VCaP (cell line): ENCODE measurements around the gene SULT6B1.
A peak's percentile ranks its signal among the peaks of the same experiment; 100 is the strongest.
"Not testable (repeated sequence)": the region's sequence is repeated elsewhere in the genome, so short reads cannot be mapped to it uniquely, and the experiment has no call there.

Experiments
- H3K27ac ChIP-seq: fragments of 450-650 bp; 2 replicates; pipeline ENCODE4 v1.5.1; 2017
- CTCF ChIP-seq: fragments of 450-650 bp; conservative IDR thresholded peaks from 2 replicates; pipeline ENCODE4 v1.5.1; 2017; ENCODE audit warnings: mild to moderate bottlenecking, moderate library complexity

SULT6B1 gene

GRCh38 chr2:37188570-37188969 is at the start of gene SULT6B1:
TSS of gene SULT6B1 (minus strand) at chr2:37188670. CDS start at chr2:37188640, 30 bp downstream.
- no peak within 1 kb of the TSS for H3K27ac ChIP-seq
- no peak for TF ChIP-seq CTCF

- peak overlapping the region; percentile 91 for H3K27ac ChIP-seq
- no peak for TF ChIP-seq CTCF
These were observed 43.9 kb upstream of the SULT6B1 start for GRCh38 chr2:37232131-37232933.

- TF ChIP-seq CTCF: no peak
- peak within 1 kb of the TSS; percentile 91 for H3K27ac ChIP-seq
These were observed 43.0 kb upstream of the SULT6B1 start, which contains the start of the genes CEBPZ and NDUFAF7 for GRCh38 chr2:37231241-37232130. TSS of gene CEBPZ (minus strand) at chr2:37231596. CDS start at chr2:37231567, 29 bp downstream. TSS of gene NDUFAF7 (plus strand) at chr2:37231658. CDS start at chr2:37231706, 48 bp downstream.

- TF ChIP-seq CTCF: no peak
- peak overlapping the region; percentile 91 for H3K27ac ChIP-seq
These were observed 42.1 kb upstream of the SULT6B1 start for GRCh38 chr2:37230581-37230980.

- no peak for TF ChIP-seq CTCF
- no peak overlapping the region for H3K27ac ChIP-seq
These were observed 40.3 kb upstream of the SULT6B1 start for GRCh38 chr2:37228788-37229187.

GRCh38 chr2:37226863-37227262 is 38.4 kb upstream of the SULT6B1 start:
- no peak overlapping the region for H3K27ac ChIP-seq
- no peak for TF ChIP-seq CTCF

GRCh38 chr2:37225129-37225528 is 36.7 kb upstream of the SULT6B1 start:
- H3K27ac ChIP-seq: not testable (repeated sequence)
